NCI-H526 (cell line): ENCODE results near the gene TMEM95.

ENCODE experiments used
- DNase-seq, 2 experiments: peaks; one replicate each; lab custom pipeline; 2025; lab: John Stamatoyannopoulos, UW

TMEM95 gene

DNA sequence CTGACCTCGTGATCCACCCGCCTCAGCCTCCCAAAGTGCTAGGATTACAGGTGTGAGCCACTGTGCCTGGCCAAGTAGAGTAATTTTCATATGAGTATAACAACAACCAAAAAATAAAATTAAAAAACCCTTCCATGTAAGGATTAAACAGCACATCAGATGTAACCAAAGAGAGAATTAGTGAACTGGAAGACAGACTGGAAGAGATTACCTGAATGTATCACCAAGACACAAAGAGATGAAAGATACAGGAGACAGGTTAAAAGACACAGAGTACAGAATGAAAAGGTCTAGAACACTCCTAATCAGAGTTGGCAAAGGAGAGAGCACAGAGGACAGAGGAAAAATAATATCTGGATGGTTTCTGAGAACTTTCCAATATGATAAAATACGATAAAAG, 24.2 kb downstream of the TMEM95 start:
- DNase-seq, result no peak

DNA sequence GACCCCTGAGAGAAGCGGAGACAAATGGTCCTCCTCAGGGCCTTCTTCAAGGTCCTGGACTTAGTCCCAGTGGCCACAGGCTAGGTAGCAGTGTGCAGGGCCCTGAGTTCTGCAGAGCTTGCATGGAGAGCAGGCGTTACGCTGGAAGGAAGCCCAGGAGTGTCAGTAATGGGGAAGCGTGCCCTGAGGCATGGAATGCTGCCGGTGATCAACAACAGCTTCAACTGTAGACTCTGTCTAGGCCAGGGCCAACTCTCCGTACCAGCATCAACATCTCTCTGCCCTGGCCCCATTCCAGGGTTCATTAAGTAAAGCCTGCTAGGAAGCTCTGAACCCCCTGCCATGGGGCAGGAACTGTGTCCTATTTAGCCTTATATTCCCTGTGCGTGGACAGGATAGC, 25.4 kb downstream of the TMEM95 start:
- DNase-seq, result no peak

DNA sequence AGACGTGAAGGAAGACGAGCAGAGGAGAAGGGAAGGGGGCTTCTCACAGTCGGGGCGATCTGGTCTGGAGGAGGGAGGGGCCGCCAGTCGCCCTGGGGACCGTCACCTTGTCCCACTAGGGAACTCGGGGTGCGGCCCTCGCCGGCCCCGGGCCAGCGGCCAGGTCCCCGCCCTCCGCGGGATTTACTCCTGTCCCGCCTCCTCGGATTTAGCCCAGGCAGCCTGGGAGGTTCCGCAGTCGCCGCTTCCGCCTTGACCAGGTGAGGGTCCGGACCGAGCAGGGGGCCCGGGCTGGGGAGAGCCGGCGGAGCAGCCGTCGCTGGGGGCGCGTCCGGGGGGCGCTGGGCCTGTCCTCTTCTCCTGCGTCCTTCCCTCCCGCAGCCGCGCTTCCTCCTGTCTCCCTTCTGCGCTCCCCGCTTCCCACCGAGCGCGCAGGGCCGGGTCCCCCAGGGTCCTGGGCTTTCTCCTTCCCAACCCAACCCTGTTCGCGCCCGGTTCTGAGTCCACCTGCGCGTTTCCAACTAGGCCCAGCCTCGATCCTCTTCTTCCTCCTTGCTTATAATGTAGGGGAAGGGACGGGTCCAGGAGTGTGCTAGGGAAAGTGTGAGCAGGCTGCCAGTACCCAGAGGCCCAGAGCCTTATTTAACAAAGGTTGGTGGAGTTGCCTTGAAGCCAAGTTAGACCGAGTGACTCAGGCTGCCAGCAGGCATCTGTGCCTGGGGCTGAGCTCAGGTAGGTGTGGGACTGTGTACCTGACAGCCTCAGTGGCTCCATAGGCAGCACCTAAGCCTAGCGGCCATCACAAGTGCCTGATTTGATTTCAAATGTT, 26.1 kb downstream of the TMEM95 start, which contains the start of gene TNK1:
Gene TNK1, plus strand, starts transcription at position 235 of the 829 bp plus-strand sequence. CDS start 1,838 bp downstream, outside the sequence.
- peak in 1 of 2 experiments; percentile 48 for DNase-seq

GRCh38 chr17:7382901-7383300, 27.9 kb downstream of the TMEM95 start:
- DNase-seq, result no peak

GRCh38 chr17:7383371-7383741, 28.4 kb downstream of the TMEM95 start:
- DNase-seq, result no peak

GRCh38 chr17:7383742-7384488, 29.0 kb downstream of the TMEM95 start:
- peak in 1 of 2 experiments; percentile 76 for DNase-seq

DNA sequence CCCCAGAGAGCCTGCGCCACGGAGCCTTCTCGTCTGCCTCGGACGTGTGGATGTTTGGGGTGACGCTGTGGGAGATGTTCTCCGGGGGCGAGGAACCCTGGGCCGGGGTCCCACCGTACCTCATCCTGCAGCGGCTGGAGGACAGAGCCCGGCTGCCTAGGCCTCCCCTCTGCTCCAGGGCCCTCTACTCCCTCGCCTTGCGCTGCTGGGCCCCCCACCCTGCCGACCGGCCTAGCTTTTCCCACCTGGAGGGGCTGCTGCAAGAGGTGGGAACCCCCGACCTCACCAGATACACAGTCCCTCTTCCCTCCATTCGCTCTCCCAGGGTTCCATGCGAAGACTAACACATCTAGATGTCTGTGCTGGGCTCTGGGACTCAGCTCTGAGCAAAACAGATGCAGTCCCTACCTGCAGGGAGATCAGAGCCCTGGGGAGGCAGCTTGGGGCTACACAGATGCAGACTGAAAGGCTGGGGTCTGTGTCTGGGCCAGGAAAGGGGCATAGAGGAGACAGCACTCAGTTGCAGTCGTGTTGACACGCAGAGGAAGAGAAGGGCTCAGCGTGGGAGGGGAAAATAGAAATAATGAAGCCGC, 29.6 kb downstream of the TMEM95 start:
- no peak for DNase-seq

- no peak for DNase-seq
These were observed 33.9 kb downstream of the TMEM95 start for GRCh38 chr17:7388856-7389255.

DNA sequence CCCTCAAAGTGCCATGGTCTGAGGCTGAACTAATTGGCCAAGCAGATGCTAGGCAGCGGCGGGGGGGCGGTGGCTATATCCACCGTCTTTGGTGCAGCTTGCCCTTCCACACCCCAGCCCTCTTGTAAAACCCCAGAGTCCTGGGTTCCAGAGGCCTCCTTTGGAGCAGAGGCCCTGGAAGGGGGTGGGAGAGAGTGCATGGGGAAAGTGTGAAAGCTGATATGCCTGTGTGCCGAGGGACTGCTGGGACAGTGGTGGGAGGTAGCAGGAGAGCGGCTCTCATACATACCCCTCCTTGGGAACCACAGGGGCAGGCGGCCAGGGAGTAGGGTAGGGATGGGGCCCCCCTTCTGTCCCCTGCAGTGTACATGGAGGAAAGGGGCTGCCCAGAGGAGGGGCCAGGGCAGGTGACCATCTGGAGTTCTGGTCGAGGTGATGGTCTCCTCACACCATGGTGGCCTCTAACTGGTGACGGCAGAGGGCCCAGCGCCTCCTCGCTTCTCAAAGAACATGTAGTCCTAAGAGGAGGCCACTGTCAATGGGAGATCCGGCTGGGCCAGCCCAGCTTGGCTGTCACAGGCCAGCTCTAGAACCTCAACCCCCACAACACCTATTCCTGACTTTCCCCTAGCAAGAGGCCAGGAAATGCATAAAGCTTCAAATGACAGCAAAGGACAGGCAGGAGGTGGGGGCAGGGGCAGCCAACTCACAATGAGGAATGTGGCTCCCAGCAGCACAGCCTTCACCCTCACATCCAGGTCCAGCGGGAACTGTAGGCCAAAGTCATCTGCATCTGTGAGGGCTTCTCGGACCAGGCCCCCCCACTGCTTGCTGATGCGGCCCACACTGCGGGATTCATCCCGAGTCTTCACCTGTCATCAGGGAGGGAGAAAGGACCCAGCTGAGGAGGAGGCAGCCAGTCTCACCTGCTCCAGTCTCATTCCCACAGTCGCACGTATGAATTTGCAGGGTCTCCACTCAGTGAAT, 35.3 kb downstream of the TMEM95 start:
- DNase-seq, result no peak

DNA sequence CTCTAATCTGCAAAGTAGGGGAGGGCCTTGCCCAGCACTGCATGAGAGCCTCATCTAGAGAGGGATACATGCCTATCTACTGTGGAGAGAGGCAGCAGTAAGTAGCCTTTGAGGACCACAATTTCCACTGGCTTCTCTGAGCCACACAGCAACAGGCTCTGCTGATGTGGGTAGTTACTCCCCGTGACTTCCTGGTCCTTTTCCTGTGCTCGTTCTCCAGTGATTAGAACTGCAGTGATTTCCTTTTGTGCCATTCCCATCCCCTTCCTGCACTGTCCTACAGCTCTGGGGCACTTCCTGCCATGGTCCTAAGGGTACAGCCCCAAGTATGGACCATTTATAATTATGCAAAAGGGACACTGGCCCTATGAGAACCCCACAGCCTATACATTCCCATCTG, 36.4 kb downstream of the TMEM95 start:
- no peak for DNase-seq

GRCh38 chr17:7392696-7393612, 38.0 kb downstream of the TMEM95 start:
- peak in 1 of 2 experiments; percentile 32 for DNase-seq

GRCh38 chr17:7393613-7394451, 38.9 kb downstream of the TMEM95 start:
- DNase-seq, result peak in 1 of 2 experiments; percentile 77

- peak; percentile 65 to 82 for DNase-seq
These were observed 39.7 kb downstream of the TMEM95 start, which contains the start of gene PLSCR3 for GRCh38 chr17:7394452-7395191. TSS of gene PLSCR3 (minus strand) at chr17:7394525. CDS start at chr17:7394110, 415 bp downstream.

DNA sequence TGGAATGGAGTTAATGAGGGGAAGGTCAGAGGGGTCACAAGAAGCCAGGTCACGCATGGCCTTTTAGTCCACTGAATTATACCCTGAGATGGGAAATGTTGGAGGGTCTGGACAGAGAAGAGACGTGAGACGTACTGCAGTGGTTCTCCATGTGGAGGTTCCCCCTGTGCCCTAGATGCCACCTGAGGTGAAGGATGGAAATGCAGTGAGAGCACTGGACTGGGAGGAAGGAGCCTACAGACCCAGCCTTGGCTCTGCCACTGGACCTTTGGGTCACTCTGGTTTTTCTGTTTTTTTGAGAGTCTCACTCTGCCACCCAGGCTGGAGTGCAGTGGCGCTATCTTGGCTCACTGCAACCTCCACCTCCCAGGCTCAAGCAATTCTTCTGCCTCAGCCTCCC, 41.2 kb downstream of the TMEM95 start:
- DNase-seq, result no peak

GRCh38 chr17:7398612-7399011, 43.7 kb downstream of the TMEM95 start:
- DNase-seq, result no peak

- DNase-seq, result peak in 1 of 2 experiments; percentile 46
These were observed 48.2 kb downstream of the TMEM95 start for GRCh38 chr17:7403043-7403726.

- DNase-seq, result peak in 1 of 2 experiments; percentile 45
These were observed 48.7 kb downstream of the TMEM95 start for GRCh38 chr17:7403727-7403976.
